OCI-LY1 (cell line): ENCODE measurements around the gene AP1G1.

Experiments used
- EZH2 ChIP-seq: fragments of 200-600 bp; sonication (generic), shearing (Covaris generic); IDR thresholded peaks from 2 replicates; pipeline ENCODE4 v1.8.0; 2017; ENCODE audit warnings: borderline replicate concordance, mixed run types, mild to moderate bottlenecking, antibody characterized with exemption, low read length, moderate library complexity, mixed read lengths
- TF ChIP-seq, protein P1 (sequence below): fragments of 200-600 bp; sonication (generic), shearing (Covaris generic); IDR thresholded peaks from 2 replicates; pipeline ENCODE4 v1.5.1; 2017; ENCODE audit warnings: mild to moderate bottlenecking, antibody characterized with exemption, low read length, moderate library complexity, mixed read lengths

DNA sequence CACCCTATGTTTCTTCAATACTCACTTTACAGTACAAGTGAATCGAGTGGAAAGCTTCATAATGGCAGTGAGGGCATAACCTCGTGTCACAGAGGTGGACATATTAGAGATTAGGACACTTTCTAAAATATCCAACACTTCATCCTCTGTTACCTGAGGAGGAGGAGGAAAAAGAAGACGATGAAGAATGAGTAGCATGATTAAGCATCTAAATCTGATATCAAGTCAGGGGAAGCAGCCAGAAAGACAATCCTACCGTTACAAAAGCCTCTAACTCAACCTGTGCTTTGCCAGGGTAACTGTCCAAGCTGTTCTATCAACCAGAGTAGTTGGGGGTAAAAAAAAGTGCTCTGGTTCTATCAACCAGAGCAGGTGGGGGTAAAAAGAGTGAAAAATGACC, 60.4 kb downstream of the AP1G1 start:
- TF ChIP-seq, protein P1, sequence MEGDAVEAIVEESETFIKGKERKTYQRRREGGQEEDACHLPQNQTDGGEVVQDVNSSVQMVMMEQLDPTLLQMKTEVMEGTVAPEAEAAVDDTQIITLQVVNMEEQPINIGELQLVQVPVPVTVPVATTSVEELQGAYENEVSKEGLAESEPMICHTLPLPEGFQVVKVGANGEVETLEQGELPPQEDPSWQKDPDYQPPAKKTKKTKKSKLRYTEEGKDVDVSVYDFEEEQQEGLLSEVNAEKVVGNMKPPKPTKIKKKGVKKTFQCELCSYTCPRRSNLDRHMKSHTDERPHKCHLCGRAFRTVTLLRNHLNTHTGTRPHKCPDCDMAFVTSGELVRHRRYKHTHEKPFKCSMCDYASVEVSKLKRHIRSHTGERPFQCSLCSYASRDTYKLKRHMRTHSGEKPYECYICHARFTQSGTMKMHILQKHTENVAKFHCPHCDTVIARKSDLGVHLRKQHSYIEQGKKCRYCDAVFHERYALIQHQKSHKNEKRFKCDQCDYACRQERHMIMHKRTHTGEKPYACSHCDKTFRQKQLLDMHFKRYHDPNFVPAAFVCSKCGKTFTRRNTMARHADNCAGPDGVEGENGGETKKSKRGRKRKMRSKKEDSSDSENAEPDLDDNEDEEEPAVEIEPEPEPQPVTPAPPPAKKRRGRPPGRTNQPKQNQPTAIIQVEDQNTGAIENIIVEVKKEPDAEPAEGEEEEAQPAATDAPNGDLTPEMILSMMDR: no peak
- no peak for TF ChIP-seq EZH2
